Loucy (cell line): ENCODE data around the gene PSMA1.

Source experiments
- H2AFZ ChIP-seq: fragments of 200-600 bp; sonication (generic); 2 replicates; pipeline ENCODE4 v1.6.0; 2016; ENCODE audit warnings: antibody characterized with exemption, mild to moderate bottlenecking, low read length, moderate library complexity
- H3F3A ChIP-seq: fragments of 200-600 bp; 2 replicates; pipeline ENCODE4 v1.6.0; 2016; ENCODE audit warnings: antibody characterized with exemption, low read depth, mild to moderate bottlenecking
- H3K27me3 ChIP-seq: fragments of 200-600 bp; sonication (generic); 2 replicates; pipeline ENCODE4 v1.6.1; 2014; ENCODE audit warnings: low read length, mild to moderate bottlenecking; ENCODE audit not compliant: insufficient read depth, poor library complexity, severe bottlenecking
- H3K36me3 ChIP-seq: fragments of 200-600 bp; sonication (generic); 2 replicates; pipeline ENCODE4 v1.6.1; 2016; ENCODE audit warnings: low read length; ENCODE audit not compliant: insufficient read depth
- H3K4me1 ChIP-seq: fragments of 200-600 bp; sonication (generic); 2 replicates; pipeline ENCODE4 v1.5.1; 2014; ENCODE audit warnings: low read length, mild to moderate bottlenecking; ENCODE audit not compliant: insufficient read depth, poor library complexity, severe bottlenecking
- H3K4me2 ChIP-seq: fragments of 200-600 bp; sonication (generic); 2 replicates; pipeline ENCODE4 v1.6.0; 2014; ENCODE audit warnings: antibody characterized with exemption, low read length, low read depth, mild to moderate bottlenecking; ENCODE audit not compliant: poor library complexity, severe bottlenecking
- H3K4me3 ChIP-seq: fragments of 200-600 bp; sonication (generic); 2 replicates; pipeline ENCODE4 v1.5.1; 2014; ENCODE audit warnings: low read length, mild to moderate bottlenecking, mixed read lengths; ENCODE audit not compliant: poor library complexity, severe bottlenecking
- H3K79me2 ChIP-seq: fragments of 200-600 bp; sonication (generic); 2 replicates; pipeline ENCODE4 v1.6.1; 2014; ENCODE audit warnings: low read length; ENCODE audit not compliant: insufficient read depth
- H3K9ac ChIP-seq: fragments of 200-600 bp; sonication (generic); 2 replicates; pipeline ENCODE4 v1.6.0; 2014; ENCODE audit warnings: mild to moderate bottlenecking, low read depth, low read length, moderate library complexity; ENCODE audit not compliant: poor library complexity, severe bottlenecking
- H3K9me2 ChIP-seq: fragments of 200-600 bp; sonication (generic); replicated peaks from 2 replicates; pipeline ENCODE4 v1.6.1; 2016; ENCODE audit warnings: low read depth, low read length, mixed read lengths
- H3K9me3 ChIP-seq: fragments of 200-600 bp; sonication (generic); 2 replicates; pipeline ENCODE4 v1.6.1; 2014; ENCODE audit warnings: mild to moderate bottlenecking, antibody characterized with exemption, low read length, low read depth; ENCODE audit not compliant: insufficient read depth
- H4K20me1 ChIP-seq: fragments of 200-600 bp; sonication (generic); 2 replicates; pipeline ENCODE4 v1.6.0; 2014; ENCODE audit warnings: antibody characterized with exemption, low read length, mild to moderate bottlenecking; ENCODE audit not compliant: insufficient read depth, poor library complexity, severe bottlenecking
- EZH2phosphoT487 ChIP-seq: fragments of 200-600 bp; IDR thresholded peaks from 2 replicates; pipeline ENCODE4 v1.6.1; 2018; ENCODE audit warnings: antibody characterized with exemption, mild to moderate bottlenecking, moderate library complexity, borderline replicate concordance
- TF ChIP-seq, protein P1 (sequence below): fragments of 200-600 bp; sonication (generic); conservative IDR thresholded peaks from 2 replicates; pipeline ENCODE4 v1.5.1; 2014; ENCODE audit warnings: mild to moderate bottlenecking, antibody characterized with exemption, low read length

The PSMA1 gene

GRCh38 chr11:14549891-14550290 lies 29.7 kb upstream of the PSMA1 start:
- Histone ChIP-seq H3K79me2 (no peaks in the 10 kb centered on the region), H4K20me1 (no peaks in the 10 kb centered on the region), H3K9me2 (no peaks in the 10 kb centered on the region), H3K9me3 (no peaks in the 10 kb centered on the region), H2AFZ (no peak overlapping the region), H3K27me3 (no peaks in the 10 kb centered on the region), H3K4me1 (peaks cover 13% of the 10 kb centered on the region), H3K4me3 (no peak overlapping the region), H3F3A (no peaks in the 10 kb centered on the region), H3K9ac (no peak overlapping the region), H3K4me2 (no peak overlapping the region), H3K36me3 (no peaks in the 10 kb centered on the region; the same call in 1 of the 2 replicates)
- no peak for TF ChIP-seq EZH2phosphoT487
- TF ChIP-seq, protein P1, sequence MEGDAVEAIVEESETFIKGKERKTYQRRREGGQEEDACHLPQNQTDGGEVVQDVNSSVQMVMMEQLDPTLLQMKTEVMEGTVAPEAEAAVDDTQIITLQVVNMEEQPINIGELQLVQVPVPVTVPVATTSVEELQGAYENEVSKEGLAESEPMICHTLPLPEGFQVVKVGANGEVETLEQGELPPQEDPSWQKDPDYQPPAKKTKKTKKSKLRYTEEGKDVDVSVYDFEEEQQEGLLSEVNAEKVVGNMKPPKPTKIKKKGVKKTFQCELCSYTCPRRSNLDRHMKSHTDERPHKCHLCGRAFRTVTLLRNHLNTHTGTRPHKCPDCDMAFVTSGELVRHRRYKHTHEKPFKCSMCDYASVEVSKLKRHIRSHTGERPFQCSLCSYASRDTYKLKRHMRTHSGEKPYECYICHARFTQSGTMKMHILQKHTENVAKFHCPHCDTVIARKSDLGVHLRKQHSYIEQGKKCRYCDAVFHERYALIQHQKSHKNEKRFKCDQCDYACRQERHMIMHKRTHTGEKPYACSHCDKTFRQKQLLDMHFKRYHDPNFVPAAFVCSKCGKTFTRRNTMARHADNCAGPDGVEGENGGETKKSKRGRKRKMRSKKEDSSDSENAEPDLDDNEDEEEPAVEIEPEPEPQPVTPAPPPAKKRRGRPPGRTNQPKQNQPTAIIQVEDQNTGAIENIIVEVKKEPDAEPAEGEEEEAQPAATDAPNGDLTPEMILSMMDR = no peak

DNA sequence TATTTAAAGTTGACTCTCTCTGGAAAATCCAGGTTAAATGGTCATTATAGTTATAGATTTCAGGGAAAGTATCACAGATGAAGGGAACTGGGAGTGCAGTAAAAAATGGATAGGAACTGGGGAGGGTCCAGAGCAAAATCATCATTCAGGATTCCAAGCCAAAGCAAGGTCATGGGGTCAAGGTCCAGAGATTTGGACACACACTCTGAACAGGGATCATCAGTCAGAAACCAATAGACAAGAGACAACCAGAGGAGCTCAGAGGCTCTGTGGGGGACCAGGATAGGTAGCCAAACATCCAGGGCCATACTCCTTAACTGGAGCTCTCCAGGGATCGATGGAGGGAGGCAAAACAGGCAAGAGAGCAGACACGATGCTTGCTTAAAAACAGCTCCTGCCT lies 27.3 kb upstream of the PSMA1 start:
- no peaks in the 10 kb centered on the region for H3K36me3 ChIP-seq
- H3K4me3 ChIP-seq = no peak overlapping the region
- H3K79me2 ChIP-seq = no peaks in the 10 kb centered on the region
- no peaks in the 10 kb centered on the region for H3K9me2 ChIP-seq
- no peaks in the 10 kb centered on the region for H3K27me3 ChIP-seq
- TF ChIP-seq, protein P1 = no peak
- TF ChIP-seq EZH2phosphoT487 = no peak
- H3K4me1 ChIP-seq = peaks cover 6% of the 10 kb centered on the region
- no peaks in the 10 kb centered on the region for H4K20me1 ChIP-seq
- no peak overlapping the region for H3K4me2 ChIP-seq
- no peaks in the 10 kb centered on the region for H3K9me3 ChIP-seq
- H3F3A ChIP-seq = no peaks in the 10 kb centered on the region
- no peak overlapping the region for H3K9ac ChIP-seq
- no peak overlapping the region for H2AFZ ChIP-seq

DNA sequence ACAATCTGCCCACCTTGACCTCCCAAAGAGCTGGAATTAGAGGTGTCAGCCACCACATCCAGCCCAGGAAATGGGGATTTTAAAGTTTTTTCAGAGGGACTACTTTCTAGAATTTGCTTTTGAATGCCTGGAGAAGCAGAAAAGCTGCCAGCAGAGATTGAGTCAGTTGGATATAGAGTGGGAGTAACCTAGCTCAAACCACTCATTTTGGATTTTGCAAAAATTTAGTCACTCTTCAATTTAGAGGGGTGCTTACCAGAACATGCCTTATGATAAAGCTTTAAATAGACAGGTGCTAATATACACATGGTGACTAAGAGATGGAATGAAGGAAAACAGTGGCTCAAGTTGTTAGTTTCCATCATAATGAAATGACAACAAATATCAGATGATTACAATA lies 26.5 kb upstream of the PSMA1 start:
- Histone ChIP-seq H3K9me2 (no peaks in the 10 kb centered on the region), H3K79me2 (no peaks in the 10 kb centered on the region)
- TF ChIP-seq EZH2phosphoT487 = no peak
- TF ChIP-seq, protein P1 = no peak

More for the DNA sequence above, 26.5 kb upstream of the PSMA1 start:
- no peak overlapping the region for H3K4me3 ChIP-seq
- no peaks in the 10 kb centered on the region for H3K27me3 ChIP-seq
- no peaks in the 10 kb centered on the region for H3K9me3 ChIP-seq
- no peaks in the 10 kb centered on the region for H4K20me1 ChIP-seq
- no peaks in the 10 kb centered on the region for H3F3A ChIP-seq
- no peak overlapping the region for H3K4me2 ChIP-seq
- H3K4me1 ChIP-seq = peaks cover 10% of the 10 kb centered on the region
- H3K36me3 ChIP-seq = no peaks in the 10 kb centered on the region
- no peak overlapping the region for H3K9ac ChIP-seq
- no peak overlapping the region for H2AFZ ChIP-seq
